ENCODE measurements around the gene NBEAL2. TPM values are rescaled to one million over a fixed set of nuclear protein-coding genes. Genes with fewer than 3 reads are reported as not detected.
"Not testable (repeated sequence)": the region's sequence is repeated elsewhere in the genome, so short reads cannot be mapped to it uniquely, and the experiment has no call there.

The NBEAL2 gene
- total RNA-seq, 1 experiment from 2014 or later, result 4.8 TPM

DNA sequence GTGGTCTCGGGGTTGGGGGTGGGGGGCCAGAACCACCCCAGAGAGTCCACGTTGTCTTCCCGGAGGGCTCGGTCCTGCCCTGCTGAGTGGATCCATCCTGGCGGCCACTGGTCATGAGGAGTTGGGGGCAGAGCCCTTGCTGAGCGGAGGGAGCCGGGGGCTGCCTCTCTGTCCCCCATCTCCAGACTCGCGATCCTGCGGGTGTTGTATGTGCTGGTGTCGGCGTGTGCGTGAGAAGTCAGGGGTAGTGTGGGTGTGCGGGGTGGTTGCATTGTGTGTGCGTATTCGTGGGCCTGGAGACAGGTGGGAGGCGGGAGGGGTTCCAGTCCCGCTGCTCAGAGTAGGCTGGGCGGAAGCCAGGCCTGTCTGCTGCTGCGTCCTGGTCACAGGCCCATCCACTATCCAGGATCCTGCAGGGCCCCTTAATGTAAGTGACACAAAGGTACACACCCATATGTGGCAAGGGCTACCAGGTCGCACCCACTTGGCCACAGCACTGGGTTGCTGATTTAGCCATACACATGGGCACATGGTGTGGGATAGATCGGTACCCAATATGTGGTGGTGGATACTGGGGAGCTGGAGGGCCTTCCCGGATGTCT lies 30.7 kb downstream of the NBEAL2 start:
- Histone ChIP-seq H3K36me3 (no peaks in the 10 kb centered on the region), H3K27me3 (no peaks in the 10 kb centered on the region), H3K9me3 (no peaks in the 10 kb centered on the region), H3K4me3 (no peak overlapping the region)
- no peak for DNase-seq

DNA sequence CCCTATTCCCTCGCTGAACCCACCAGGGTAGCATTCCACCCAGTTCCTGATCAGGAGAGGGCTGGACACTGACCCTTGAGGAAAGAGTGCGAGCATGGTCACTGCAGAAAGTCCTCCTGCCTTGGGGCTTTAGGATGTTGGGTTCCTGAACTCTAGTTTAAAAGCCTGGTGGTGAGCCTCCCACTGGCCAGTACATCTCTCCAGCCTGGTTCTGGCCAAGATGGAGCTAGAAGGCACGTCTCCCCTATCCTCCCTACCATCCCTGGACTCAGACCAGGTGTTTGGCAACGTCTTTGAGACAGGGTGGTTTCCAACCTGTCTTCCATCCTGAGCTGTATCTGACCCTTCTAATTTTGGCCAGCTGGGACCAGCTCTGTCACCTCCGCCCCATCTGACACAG lies 31.4 kb downstream of the NBEAL2 start:
- no peak for DNase-seq
- Histone ChIP-seq H3K27me3 (no peaks in the 10 kb centered on the region), H3K9me3 (no peaks in the 10 kb centered on the region), H3K4me3 (no peak overlapping the region), H3K36me3 (no peaks in the 10 kb centered on the region)

DNA sequence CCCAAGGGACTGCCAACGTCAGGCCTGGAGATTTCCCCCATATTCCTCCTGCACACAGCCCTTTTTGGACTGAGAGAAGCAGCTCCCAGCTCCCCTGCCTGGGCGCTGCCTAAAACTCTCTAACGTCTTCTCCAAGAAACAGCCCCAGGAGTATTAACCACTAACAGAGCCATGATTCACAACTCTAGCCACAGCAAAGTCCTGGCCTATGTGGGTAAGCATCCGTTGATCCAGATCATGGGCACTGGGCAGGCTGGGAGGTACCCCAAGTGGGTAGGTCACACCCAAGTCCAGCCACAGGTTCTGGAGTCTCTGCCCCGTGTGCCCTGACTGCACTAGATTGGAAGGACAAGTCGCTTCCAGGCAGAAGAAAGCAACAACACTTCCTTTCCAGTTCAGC lies 31.9 kb downstream of the NBEAL2 start:
- Histone ChIP-seq H3K4me3 (no peak overlapping the region), H3K9me3 (no peaks in the 10 kb centered on the region), H3K36me3 (no peaks in the 10 kb centered on the region; the same call in 1 of the 2 replicates), H3K27me3 (no peaks in the 10 kb centered on the region)
- DNase-seq, result no peak

DNA sequence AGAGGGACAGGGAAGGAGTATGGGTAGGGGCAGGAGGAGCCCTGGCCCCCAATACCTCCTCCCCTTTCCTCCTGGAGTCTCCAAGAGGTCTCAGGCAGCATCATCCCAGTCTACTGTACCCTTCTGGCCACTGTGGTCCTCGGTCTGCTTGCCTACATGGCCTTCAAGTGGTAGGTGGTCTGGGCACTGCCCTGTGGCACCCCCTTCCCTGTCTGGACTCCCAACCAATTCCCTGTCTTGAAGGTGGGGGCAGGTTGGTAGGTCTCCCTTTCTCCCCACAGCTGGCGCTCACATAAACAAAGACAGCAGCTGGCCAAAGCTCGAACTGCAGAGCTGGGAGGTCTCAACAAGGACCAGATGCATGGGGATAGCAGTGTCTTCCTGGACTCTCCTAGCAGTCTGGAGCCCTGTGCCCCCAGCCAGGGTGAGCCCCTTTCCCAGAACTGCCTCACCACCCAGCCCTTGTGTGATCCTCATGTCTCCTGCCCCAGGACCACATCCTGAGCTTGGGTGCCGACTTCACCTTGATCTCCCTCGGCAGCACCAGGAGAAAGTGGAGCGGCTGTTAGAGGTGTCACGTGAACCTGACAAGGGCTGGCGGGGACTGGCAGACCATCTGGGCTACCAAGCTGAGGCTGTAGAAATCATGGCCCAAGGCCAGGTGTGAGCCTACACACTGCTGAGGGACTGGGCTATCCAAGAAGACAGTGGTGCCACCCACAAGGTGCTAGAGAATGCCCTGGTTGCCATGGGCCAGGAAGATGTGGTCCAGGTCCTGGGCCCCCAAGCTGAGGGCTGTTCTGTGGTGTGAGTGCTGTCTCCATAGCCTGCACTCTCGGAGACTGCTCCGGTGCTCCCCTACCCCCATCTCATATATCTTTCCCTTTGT lies 33.1 kb downstream of the NBEAL2 start:
- Histone ChIP-seq H3K36me3 (no peaks in the 10 kb centered on the region; the same call in 1 of the 2 replicates), H3K4me3 (no peak overlapping the region), H3K9me3 (no peaks in the 10 kb centered on the region), H3K27me3 (no peaks in the 10 kb centered on the region)
- no peak for DNase-seq

DNA sequence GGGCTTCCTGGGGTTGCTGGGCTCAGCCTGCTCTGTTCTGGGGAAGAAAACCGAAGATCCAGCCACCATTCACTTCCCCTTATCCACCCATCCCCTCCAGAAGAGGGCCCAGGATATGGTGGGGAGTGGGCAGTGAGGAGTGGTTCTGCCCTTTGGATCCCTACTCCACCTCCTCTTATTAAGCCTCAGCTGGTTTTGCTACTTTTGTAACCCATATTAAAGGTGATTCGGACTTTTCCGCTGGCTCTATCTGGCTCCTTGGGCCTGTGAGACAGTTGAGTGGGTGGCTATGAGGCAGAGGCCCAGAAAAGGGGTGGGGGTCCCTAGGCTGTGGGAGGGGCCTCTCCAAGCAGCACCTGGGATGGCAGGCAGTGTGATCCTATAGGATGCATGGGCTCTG lies 33.8 kb downstream of the NBEAL2 start:
- no peak overlapping the region for H3K4me3 ChIP-seq
- H3K27me3 ChIP-seq, result no peaks in the 10 kb centered on the region
- no peaks in the 10 kb centered on the region for H3K9me3 ChIP-seq
- H3K36me3 ChIP-seq, result no peaks in the 10 kb centered on the region; the same call in 1 of the 2 replicates
- no peak for DNase-seq

DNA sequence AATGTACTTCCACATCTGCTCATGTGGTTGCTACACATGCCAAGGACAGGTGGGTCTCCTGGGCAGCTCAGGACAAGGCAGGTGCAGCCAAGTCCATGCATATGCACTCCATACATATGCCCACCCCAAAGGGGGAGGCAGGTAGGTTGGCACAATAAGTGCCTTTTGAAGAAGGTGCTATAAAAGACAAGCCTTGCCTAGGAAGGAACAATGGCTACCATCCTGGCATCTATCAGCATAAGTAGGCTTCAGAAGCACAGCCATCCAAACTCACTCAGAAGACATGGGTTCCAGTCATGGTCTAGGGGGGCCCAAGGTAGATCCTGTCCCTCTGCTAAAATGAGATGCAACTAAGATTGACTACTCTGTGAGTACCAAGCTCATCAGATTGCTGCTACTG lies 34.6 kb downstream of the NBEAL2 start:
- Histone ChIP-seq H3K27me3 (no peaks in the 10 kb centered on the region), H3K4me3 (no peak overlapping the region), H3K9me3 (no peaks in the 10 kb centered on the region), H3K36me3 (no peaks in the 10 kb centered on the region; the same call in none of the 2 replicates)
- DNase-seq, result no peak

DNA sequence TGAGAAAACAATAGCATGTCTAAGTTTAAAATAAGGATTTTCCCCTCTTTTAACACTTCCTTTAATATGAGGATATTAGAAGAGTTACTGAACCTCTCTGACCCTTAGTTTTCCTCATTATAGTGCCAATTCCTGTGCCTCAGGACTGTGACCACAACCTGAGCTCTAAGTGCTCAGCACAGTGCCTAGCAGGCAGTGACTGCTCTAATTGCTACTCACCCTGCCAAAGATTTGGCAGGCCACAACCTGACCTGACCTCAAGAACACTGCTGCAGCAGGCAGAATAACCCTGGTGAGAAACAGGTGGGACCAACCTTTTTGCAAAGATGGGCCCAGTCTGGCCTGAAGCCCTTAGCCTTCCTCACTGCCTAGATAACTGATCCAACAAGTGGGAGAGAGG lies 35.7 kb downstream of the NBEAL2 start:
- Histone ChIP-seq H3K4me3 (no peak overlapping the region), H3K36me3 (peaks cover 5% of the 10 kb centered on the region), H3K27me3 (no peaks in the 10 kb centered on the region), H3K9me3 (no peaks in the 10 kb centered on the region)
- no peak for DNase-seq

DNA sequence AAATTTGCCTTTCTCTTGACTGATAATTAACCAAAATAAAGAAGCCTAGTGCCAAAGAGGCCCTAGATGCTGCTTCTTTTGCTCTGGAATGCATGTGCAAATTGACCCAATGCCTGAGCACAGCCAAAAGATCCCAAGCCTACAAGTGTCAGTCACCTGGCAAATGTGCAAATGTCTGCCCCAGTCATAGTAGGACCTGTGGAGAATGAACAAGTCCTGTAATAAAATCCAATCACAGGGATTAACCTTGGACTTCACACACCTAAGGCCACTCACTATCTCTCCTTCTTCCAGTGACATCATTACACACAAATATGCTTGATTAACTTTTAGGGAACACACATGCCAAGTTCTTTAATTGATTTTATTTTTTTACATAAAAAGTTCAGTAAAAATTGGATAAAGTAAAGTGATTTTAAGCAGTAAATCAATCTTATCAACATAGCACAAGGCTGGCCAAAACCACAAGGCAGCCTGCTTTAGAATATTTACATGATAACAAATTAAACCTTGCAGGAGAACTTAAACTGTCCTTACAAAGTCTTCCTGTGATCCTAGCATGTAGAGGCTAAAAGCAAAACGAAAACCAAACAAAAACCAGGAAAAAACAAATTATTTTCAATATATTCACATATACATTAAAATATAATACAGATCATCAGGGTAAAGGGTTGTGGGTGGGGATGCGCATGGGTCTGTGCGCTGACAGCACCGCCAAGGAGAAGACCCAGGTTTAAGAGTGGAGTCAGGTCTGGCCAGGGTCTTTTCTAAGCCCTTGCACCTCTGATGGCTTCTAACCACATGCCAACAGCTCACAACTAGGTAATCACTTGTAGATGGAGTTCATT lies 36.8 kb downstream of the NBEAL2 start:
- no peaks in the 10 kb centered on the region for H3K9me3 ChIP-seq
- no peaks in the 10 kb centered on the region for H3K27me3 ChIP-seq
- no peak for DNase-seq
- H3K36me3 ChIP-seq, result peaks cover 5% of the 10 kb centered on the region
- H3K4me3 ChIP-seq, result no peak overlapping the region

DNA sequence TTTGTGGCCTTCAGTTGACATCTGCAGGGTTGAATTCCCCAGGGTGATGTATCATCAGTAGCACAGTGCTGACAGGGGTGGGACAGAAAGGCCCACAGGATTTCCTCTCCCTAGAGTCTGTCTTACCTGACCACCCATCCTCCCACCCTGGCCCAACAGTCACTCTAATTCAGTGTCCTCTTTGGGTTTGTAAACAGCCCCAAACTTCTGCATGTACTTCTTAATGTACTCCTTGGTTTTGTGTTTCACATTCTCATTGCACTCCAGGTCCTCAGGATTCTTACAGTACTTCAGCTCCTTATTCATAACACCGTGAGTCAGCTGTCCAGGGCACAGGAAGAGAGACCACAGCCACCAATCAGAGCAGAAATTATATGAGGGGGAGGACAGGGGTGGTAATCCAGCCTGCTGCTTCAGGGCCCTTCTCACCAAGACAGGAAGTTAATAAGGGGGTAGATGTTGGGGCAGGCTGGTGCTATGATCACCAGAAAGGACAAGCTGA lies 37.5 kb downstream of the NBEAL2 start:
- no peak for DNase-seq
- Histone ChIP-seq H3K4me3 (no peak overlapping the region), H3K9me3 (no peaks in the 10 kb centered on the region), H3K27me3 (no peaks in the 10 kb centered on the region), H3K36me3 (peaks cover 5% of the 10 kb centered on the region)

DNA sequence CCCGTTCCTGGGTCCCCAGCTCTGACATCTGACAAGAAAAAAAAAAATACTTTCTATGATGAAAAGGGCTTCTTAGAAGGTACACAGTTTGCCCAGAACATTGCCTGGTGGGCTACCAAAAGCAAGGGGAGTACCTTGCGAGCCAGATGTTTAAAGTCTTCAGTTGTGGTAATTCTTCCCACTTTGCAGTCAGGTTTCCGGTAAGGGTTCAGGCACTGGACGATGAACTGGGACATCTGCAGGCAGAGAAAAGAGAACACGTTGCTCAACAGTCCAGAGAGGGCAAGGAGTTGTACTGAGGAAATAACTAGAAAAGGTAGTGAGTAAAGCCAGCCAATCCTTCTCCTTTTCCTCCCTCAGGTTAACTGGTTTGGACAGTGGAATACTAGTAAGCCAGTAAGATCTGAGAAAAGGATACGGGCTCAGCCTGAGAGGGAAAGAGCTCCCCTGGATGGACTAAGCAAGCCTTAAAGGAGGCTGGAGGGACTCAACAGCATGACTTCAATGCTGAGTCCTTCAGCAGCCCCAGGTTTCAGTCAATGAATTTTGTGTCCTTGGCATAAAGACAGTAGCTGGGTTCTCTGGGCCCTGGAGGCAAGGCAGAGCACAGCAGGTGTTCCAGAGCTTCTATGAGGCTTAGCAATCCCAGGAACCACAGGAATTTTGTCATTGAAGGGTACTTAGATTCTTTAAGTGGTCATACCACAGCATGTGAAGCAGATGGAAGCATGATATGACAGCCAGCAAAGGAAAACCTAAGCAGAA lies 38.2 kb downstream of the NBEAL2 start:
- Histone ChIP-seq H3K27me3 (no peaks in the 10 kb centered on the region), H3K36me3 (peaks cover 5% of the 10 kb centered on the region), H3K9me3 (no peaks in the 10 kb centered on the region), H3K4me3 (no peak overlapping the region)
- DNase-seq, result no peak

DNA sequence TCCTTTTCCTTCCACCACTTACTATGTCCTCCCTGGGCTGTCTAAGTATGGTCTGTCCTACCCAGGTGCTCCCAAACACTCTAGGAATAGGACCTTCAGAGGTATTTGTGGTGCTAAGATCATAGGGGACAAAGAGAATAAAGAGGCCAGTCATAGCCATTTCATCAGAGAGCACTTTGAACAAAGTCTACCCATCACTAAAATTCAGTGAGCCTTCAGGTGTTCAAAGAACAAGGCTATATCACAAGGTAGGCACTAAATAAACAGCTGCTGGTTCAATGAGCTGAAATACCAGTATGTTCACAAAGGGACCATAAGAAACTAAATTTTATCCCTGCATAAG lies 38.8 kb downstream of the NBEAL2 start:
- no peaks in the 10 kb centered on the region for H3K27me3 ChIP-seq
- H3K9me3 ChIP-seq, result no peaks in the 10 kb centered on the region
- peaks cover 5% of the 10 kb centered on the region for H3K36me3 ChIP-seq
- H3K4me3 ChIP-seq, result no peak overlapping the region
- DNase-seq, result no peak

DNA sequence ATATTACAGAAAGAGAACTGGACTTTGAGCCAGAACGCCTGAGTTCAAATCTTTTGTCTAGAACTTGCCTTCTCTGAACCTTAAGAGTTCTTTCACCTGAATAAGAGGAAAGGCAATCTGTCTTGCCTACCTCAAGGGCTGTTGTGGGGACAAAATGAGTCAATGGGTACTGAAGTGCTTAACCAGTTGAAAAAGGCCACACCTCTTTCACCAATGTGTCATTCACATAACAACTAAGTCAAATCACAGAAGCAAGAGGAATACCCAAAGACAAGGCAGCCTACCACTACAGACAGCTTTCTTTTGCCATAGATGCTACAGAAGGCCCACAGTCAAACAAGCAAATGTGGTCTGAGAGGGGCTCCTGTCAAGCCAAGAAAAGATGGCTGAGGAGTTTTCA lies 39.7 kb downstream of the NBEAL2 start:
- H3K4me3 ChIP-seq, result no peak overlapping the region
- H3K27me3 ChIP-seq, result no peaks in the 10 kb centered on the region
- no peak for DNase-seq
- H3K9me3 ChIP-seq, result no peaks in the 10 kb centered on the region
- H3K36me3 ChIP-seq, result peaks cover 5% of the 10 kb centered on the region

DNA sequence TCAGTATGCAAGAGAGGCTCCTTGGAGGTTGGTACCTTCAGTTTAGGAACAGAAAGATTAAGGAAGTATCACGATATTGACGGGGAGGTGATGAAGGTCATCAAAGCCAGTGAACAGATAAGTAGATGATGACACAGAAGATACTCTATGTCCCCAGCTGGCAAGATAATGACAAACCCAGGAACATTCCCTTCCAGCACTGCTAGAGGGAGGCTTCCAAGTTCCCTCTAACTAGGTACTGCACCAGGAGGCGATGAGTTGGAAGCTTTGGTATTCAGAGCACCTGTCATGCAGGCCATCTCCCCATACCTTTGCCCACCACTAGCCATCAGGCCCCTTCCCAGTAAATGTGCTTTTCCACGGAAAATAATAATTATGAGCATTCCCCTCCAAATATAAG lies 40.8 kb downstream of the NBEAL2 start:
- DNase-seq, result no peak
- no peaks in the 10 kb centered on the region for H3K27me3 ChIP-seq
- H3K36me3 ChIP-seq, result peaks cover 5% of the 10 kb centered on the region
- no peaks in the 10 kb centered on the region for H3K9me3 ChIP-seq
- H3K4me3 ChIP-seq, result no peak overlapping the region

DNA sequence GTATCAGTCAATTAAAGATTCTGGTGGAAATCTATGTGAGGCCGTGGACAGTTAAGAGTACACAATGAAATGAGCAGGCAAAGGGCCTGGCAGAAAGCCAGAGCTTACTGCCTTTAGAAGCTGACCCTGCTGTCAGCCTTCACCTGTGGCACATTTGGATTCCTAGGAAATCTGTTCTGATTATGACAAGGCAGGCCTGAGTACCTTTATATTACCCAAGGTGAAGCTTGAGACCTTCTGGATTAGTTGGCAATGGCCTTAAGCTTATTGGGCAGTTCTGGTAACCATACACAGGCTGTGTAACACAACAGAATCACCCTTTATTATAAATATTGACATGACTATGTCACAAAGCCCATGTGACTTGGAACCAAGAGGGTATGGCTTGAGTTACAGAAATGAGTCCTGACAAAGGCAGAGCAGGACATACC lies 43.2 kb downstream of the NBEAL2 start:
- no peak overlapping the region for H3K4me3 ChIP-seq
- H3K36me3 ChIP-seq, result peaks cover 5% of the 10 kb centered on the region
- no peaks in the 10 kb centered on the region for H3K9me3 ChIP-seq
- no peaks in the 10 kb centered on the region for H3K27me3 ChIP-seq
- DNase-seq, result no peak

DNA sequence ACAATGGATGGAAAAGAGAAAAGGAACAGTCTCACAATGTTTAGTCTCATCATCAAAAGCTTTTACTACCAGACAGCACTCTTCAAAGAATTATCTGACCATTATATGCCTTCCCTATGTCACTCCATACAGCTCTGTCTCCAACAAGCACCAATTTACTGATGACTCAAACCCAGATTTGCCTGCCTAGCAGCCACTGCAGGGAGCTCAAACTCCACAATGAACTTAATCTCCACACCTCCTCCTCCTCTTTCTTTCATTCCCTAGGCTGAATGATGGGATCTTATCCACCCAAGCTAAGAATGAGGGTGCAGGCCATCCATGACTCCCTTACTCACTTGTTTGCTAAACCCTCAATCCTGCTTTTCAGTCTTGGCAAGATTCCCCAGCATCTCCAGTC lies 45.5 kb downstream of the NBEAL2 start:
- Histone ChIP-seq H3K4me3 (no peak overlapping the region), H3K36me3 (peaks cover 4% of the 10 kb centered on the region; the same call in 1 of the 2 replicates), H3K27me3 (no peaks in the 10 kb centered on the region), H3K9me3 (no peaks in the 10 kb centered on the region)
- DNase-seq, result no peak

DNA sequence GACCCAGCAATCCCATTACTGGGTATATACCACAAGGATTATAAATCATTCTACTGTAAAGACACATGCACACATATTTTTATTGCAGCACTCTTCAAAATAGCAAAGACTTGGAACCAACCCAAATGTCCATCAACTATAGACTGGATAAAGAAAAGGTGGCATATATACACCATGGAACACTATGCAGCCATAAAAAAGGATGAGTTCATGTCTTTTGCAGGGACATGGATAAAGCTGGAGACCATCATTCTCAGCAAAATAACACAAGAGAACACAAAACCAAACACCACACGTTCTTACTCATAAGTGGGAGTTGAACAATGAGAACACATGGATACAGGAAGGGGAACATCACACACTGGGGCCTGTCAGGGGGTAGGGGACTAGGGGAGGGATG lies 47.0 kb downstream of the NBEAL2 start:
- not testable (repeated sequence) for H3K4me3 ChIP-seq, H3K27me3 ChIP-seq

More for the DNA sequence above, 47.0 kb downstream of the NBEAL2 start:
- not testable (repeated sequence) for DNase-seq, H3K9me3 ChIP-seq, H3K36me3 ChIP-seq

Data from MG63 (cell line).